AG04450 (cell line): ENCODE data around the gene CPA1. TPM values are rescaled to one million over a fixed set of nuclear protein-coding genes. Genes with fewer than 3 reads are reported as not detected.

Source experiments
- CTCF ChIA-PET: fragments of 300-600, 350-600 bp; formaldehyde crosslinking; extraction: SDS; loops from one replicate; lab custom pipeline; 2022; ENCODE audit warnings: antibody characterized with exemption, inconsistent platforms; lab: Charles Lee
- POLR2A ChIA-PET: fragments of 350-600 bp; formaldehyde crosslinking; extraction: SDS; loops from one replicate; lab custom pipeline; 2021; ENCODE audit warnings: antibody characterized with exemption, inconsistent platforms; lab: Yijun Ruan, JAX
- DNase-seq: peaks from one replicate; pipeline ENCODE4 v3.0.0-alpha.2; 2011; ENCODE audit warnings: low read depth, low spot score
- H3K27ac ChIP-seq: one replicate; pipeline ENCODE4 v1.5.1; 2012; ENCODE audit warnings: low read depth, low read length, control low read depth
- H3K27me3 ChIP-seq: one replicate; pipeline ENCODE4 v1.6.0; 2012; ENCODE audit warnings: low read length; ENCODE audit not compliant: control insufficient read depth, insufficient read depth
- H3K4me3 ChIP-seq: 2 replicates; pipeline ENCODE4 v1.5.1; 2011; ENCODE audit warnings: mild to moderate bottlenecking, low read depth, low read length, control low read depth
- H3K9me3 ChIP-seq: 2 replicates; pipeline ENCODE4 v1.5.1; 2012; ENCODE audit warnings: low read length; ENCODE audit not compliant: control insufficient read depth, insufficient read depth
- polyA plus RNA-seq: library from polyadenylated mRNA; depleted of rRNA; stranded (reverse); fragments of >200 nt; gene quantifications from 2 replicates; pipeline ENCODE4 v1.2.3, GENCODE V29; 2011
- TF ChIP-seq, protein P1 (sequence below): IDR thresholded peaks from 2 replicates; pipeline ENCODE4 v1.5.1; 2011; ENCODE audit warnings: low read depth, low read length, control low read depth, inconsistent platforms

CPA1 gene
- polyA plus RNA-seq, 1 experiment, result 0.07 TPM

GRCh38 chr7:130379532-130379920 is 768 bp upstream of the CPA1 start:
- H3K9me3 ChIP-seq, result peaks cover 23% of the 10 kb centered on the region
- DNase-seq, result no peak
- TF ChIP-seq, protein P1, sequence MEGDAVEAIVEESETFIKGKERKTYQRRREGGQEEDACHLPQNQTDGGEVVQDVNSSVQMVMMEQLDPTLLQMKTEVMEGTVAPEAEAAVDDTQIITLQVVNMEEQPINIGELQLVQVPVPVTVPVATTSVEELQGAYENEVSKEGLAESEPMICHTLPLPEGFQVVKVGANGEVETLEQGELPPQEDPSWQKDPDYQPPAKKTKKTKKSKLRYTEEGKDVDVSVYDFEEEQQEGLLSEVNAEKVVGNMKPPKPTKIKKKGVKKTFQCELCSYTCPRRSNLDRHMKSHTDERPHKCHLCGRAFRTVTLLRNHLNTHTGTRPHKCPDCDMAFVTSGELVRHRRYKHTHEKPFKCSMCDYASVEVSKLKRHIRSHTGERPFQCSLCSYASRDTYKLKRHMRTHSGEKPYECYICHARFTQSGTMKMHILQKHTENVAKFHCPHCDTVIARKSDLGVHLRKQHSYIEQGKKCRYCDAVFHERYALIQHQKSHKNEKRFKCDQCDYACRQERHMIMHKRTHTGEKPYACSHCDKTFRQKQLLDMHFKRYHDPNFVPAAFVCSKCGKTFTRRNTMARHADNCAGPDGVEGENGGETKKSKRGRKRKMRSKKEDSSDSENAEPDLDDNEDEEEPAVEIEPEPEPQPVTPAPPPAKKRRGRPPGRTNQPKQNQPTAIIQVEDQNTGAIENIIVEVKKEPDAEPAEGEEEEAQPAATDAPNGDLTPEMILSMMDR, result no peak
- H3K27me3 ChIP-seq, result no peaks in the 10 kb centered on the region
- H3K4me3 ChIP-seq, result no peak overlapping the region
- no peak overlapping the region for H3K27ac ChIP-seq
- POLR2A ChIA-PET, result no interaction called here
- CTCF ChIA-PET, result interaction anchor here (1.0 kb wide), 1 partner anchor 308 kb away, joined by 3 read pairs; no protein-coding TSS in a partner anchor

GRCh38 chr7:130380861-130381455 is 664 bp downstream of the CPA1 start:
- peaks cover 19% of the 10 kb centered on the region for H3K9me3 ChIP-seq
- ChIA-PET POLR2A (no interaction called here), CTCF (interaction anchor here (1.0 kb wide), 1 partner anchor 309 kb away, joined by 3 read pairs; no protein-coding TSS in a partner anchor)
- TF ChIP-seq, protein P1, result no peak
- no peak overlapping the region for H3K4me3 ChIP-seq
- no peak overlapping the region for H3K27ac ChIP-seq
- no peak for DNase-seq
- no peaks in the 10 kb centered on the region for H3K27me3 ChIP-seq

GRCh38 chr7:130381468-130382312 is 1.4 kb downstream of the CPA1 start:
- TF ChIP-seq, protein P1, result no peak
- no peak overlapping the region for H3K4me3 ChIP-seq
- ChIA-PET POLR2A (interaction anchor here (0.6 kb wide), 1 partner anchor 94 kb away, joined by 3 read pairs; no protein-coding TSS in a partner anchor), CTCF (interaction anchor here (0.6 kb wide), 1 partner anchor 168 kb away, joined by 3 read pairs; no protein-coding TSS in a partner anchor)
- DNase-seq, result no peak
- no peak overlapping the region for H3K27ac ChIP-seq
- peaks cover 18% of the 10 kb centered on the region for H3K9me3 ChIP-seq
- no peaks in the 10 kb centered on the region for H3K27me3 ChIP-seq

- Histone ChIP-seq H3K4me3 (no peak overlapping the region), H3K27me3 (no peaks in the 10 kb centered on the region), H3K9me3 (peaks cover 13% of the 10 kb centered on the region; the same call in 1 of the 2 replicates), H3K27ac (no peak overlapping the region)
- ChIA-PET POLR2A (no interaction called here), CTCF (no interaction called here)
- TF ChIP-seq, protein P1, result no peak
- no peak for DNase-seq
These were observed 3.1 kb downstream of the CPA1 start for GRCh38 chr7:130383187-130383980.
